HG02970 (cell line): ENCODE results near the gene TNIK.

Source experiments
- ATAC-seq: cut with Tn5 transposase; IDR thresholded peaks from one replicate; pipeline ENCODE4 v1.9.1; 2021; ENCODE audit warnings: mild to moderate bottlenecking, moderate library complexity, moderate number of reproducible peaks; ENCODE audit not compliant: unreplicated experiment, low FRiP score

The TNIK gene

GRCh38 chr3:171218069-171218468 is 242.1 kb downstream of the TNIK start:
- no peak for ATAC-seq

- ATAC-seq: no peak
These were observed 246.3 kb downstream of the TNIK start for GRCh38 chr3:171213907-171214306.

GRCh38 chr3:171213178-171213577 is 247.0 kb downstream of the TNIK start:
- ATAC-seq: no peak

GRCh38 chr3:171212648-171213047 is 247.6 kb downstream of the TNIK start:
- ATAC-seq: no peak

- ATAC-seq: no peak
These were observed 253.9 kb downstream of the TNIK start for GRCh38 chr3:171206283-171206682.

GRCh38 chr3:171204942-171205341 is 255.3 kb downstream of the TNIK start:
- ATAC-seq: no peak

GRCh38 chr3:171201825-171202224 is 258.4 kb downstream of the TNIK start:
- no peak for ATAC-seq

GRCh38 chr3:171200750-171201088 is 259.5 kb downstream of the TNIK start:
- ATAC-seq: no peak

GRCh38 chr3:171200052-171200749 is 260.0 kb downstream of the TNIK start:
- ATAC-seq: no peak

- ATAC-seq: no peak
These were observed 260.8 kb downstream of the TNIK start for GRCh38 chr3:171199473-171199829.

GRCh38 chr3:171198781-171199472 is 261.3 kb downstream of the TNIK start:
- ATAC-seq: no peak

- no peak for ATAC-seq
These were observed 264.5 kb downstream of the TNIK start for GRCh38 chr3:171195686-171196085.

GRCh38 chr3:171194965-171195364 is 265.2 kb downstream of the TNIK start:
- no peak for ATAC-seq

- ATAC-seq: no peak
These were observed 266.5 kb downstream of the TNIK start for GRCh38 chr3:171193693-171194092.

- no peak for ATAC-seq
These were observed 267.9 kb downstream of the TNIK start for GRCh38 chr3:171192176-171192854.

GRCh38 chr3:171190668-171191067 is 269.5 kb downstream of the TNIK start:
- no peak for ATAC-seq

- no peak for ATAC-seq
These were observed 270.7 kb downstream of the TNIK start for GRCh38 chr3:171189394-171190080.

- no peak for ATAC-seq
These were observed 272.4 kb downstream of the TNIK start for GRCh38 chr3:171187706-171188290.

- ATAC-seq: no peak
These were observed 273.2 kb downstream of the TNIK start for GRCh38 chr3:171186817-171187500.

- ATAC-seq: no peak
These were observed 273.8 kb downstream of the TNIK start for GRCh38 chr3:171186383-171186782.
